HEK293 (cell line): Measurements from ENCODE around the gene PHF21A.

Experiments used
- CTCF ChIA-PET: fragments of 350-600 bp; formaldehyde crosslinking; extraction: SDS; loops from one replicate; lab custom pipeline; 2021; ENCODE audit warnings: antibody characterized with exemption; lab: Yijun Ruan, JAX
- POLR2A ChIA-PET: fragments of 300-600 bp; formaldehyde crosslinking; extraction: SDS; loops from one replicate; lab custom pipeline; 2020; ENCODE audit warnings: antibody characterized with exemption, inconsistent platforms; lab: Yijun Ruan, JAX
- H3K27ac ChIP-seq: fragments of 200-500 bp; sonication (Bioruptor generic); 2 replicates; pipeline ENCODE4 v1.5.1; 2014; ENCODE audit warnings: low read depth, low read length, control low read depth, inconsistent platforms; ENCODE audit errors: extremely low read depth
- H3K36me3 ChIP-seq, 2 experiments: fragments of 200-500 bp in 1 of 2; sonication (Bioruptor generic) in 1 of 2; 1 replicate in 1 of 2; 2 replicates in 1 of 2; pipeline ENCODE4 v1.5.1; 2014 to 2017; ENCODE audit warnings: inconsistent platforms in 2 of 2, low read length in 2 of 2; ENCODE audit not compliant: control insufficient read depth in 2 of 2, insufficient read depth in 1 of 2
- H3K4me1 ChIP-seq: fragments of 200-500 bp; sonication (Bioruptor generic); 2 replicates; pipeline ENCODE4 v1.5.1; 2014; ENCODE audit warnings: mild to moderate bottlenecking, low read length, inconsistent platforms; ENCODE audit not compliant: control insufficient read depth, insufficient read depth
- H3K4me3 ChIP-seq: 2 replicates; pipeline ENCODE4 v1.5.1; 2011; ENCODE audit warnings: low read depth, mild to moderate bottlenecking, control low read depth, low read length, moderate library complexity
- H3K9me3 ChIP-seq: fragments of 200-500 bp; sonication (Bioruptor generic); 2 replicates; pipeline ENCODE4 v1.5.1; 2014; ENCODE audit warnings: low read depth, low read length, inconsistent platforms; ENCODE audit not compliant: control insufficient read depth, insufficient read depth
- GFI1B ChIP-seq: fragments of 450-650 bp; formaldehyde crosslinking; IDR thresholded peaks from 2 replicates; pipeline ENCODE4 v1.5.1; 2016; ENCODE audit warnings: missing biosample characterization, missing genetic modification characterization
- INSM2 ChIP-seq: fragments of 450-650 bp; formaldehyde crosslinking; IDR thresholded peaks from 2 replicates; pipeline ENCODE4 v1.5.1; 2016; ENCODE audit warnings: missing biosample characterization, missing genetic modification characterization
- MEIS1 ChIP-seq: sonication (generic); formaldehyde crosslinking; IDR thresholded peaks from 2 replicates; pipeline ENCODE4 v1.8.1; 2022; ENCODE audit warnings: missing genetic modification reagents, mild to moderate bottlenecking, borderline replicate concordance
- OSR2 ChIP-seq: fragments of 450-650 bp; formaldehyde crosslinking; IDR thresholded peaks from 2 replicates; pipeline ENCODE4 v1.5.1; 2016; ENCODE audit warnings: missing biosample characterization, missing genetic modification characterization
- SP7 ChIP-seq: fragments of 450-650 bp; formaldehyde crosslinking; IDR thresholded peaks from 2 replicates; pipeline ENCODE4 v1.5.1; 2016; ENCODE audit warnings: missing biosample characterization, missing genetic modification characterization
- TRIM28 ChIP-seq: IDR thresholded peaks from 2 replicates; pipeline ENCODE4 v1.6.1; 2011; ENCODE audit warnings: low read length, control low read depth, borderline replicate concordance
- ZBTB1 ChIP-seq: fragments of 450-650 bp; formaldehyde crosslinking; IDR thresholded peaks from 2 replicates; pipeline ENCODE4 v1.5.1; 2016; ENCODE audit warnings: missing biosample characterization, missing genetic modification characterization
- ZBTB11 ChIP-seq: fragments of 450-650 bp; formaldehyde crosslinking; conservative IDR thresholded peaks from 2 replicates; pipeline ENCODE4 v1.5.1; 2016; ENCODE audit warnings: low read depth, missing biosample characterization, missing genetic modification characterization
- ZBTB44 ChIP-seq: fragments of 450-650 bp; IDR thresholded peaks from 2 replicates; pipeline ENCODE4 v1.5.1; 2018; ENCODE audit warnings: missing biosample characterization, mild to moderate bottlenecking, missing genetic modification characterization
- ZNF133 ChIP-seq: fragments of 450-650 bp; formaldehyde crosslinking; IDR thresholded peaks from 2 replicates; pipeline ENCODE4 v1.5.1; 2016; ENCODE audit warnings: missing biosample characterization, missing genetic modification characterization
- ZNF24 ChIP-seq: fragments of 450-650 bp; formaldehyde crosslinking; IDR thresholded peaks from 2 replicates; pipeline ENCODE4 v1.5.1; 2016; ENCODE audit warnings: missing biosample characterization, missing genetic modification characterization
- ZNF341 ChIP-seq: fragments of 450-650 bp; formaldehyde crosslinking; IDR thresholded peaks from 2 replicates; pipeline ENCODE4; 2016; ENCODE audit warnings: low read depth, missing biosample characterization, missing genetic modification characterization
- ZNF37A ChIP-seq: fragments of 450-650 bp; IDR thresholded peaks from 2 replicates; pipeline ENCODE4 v1.5.1; 2018; ENCODE audit warnings: missing biosample characterization, missing genetic modification characterization
- ZNF423 ChIP-seq: fragments of 450-650 bp; formaldehyde crosslinking; IDR thresholded peaks from 2 replicates; pipeline ENCODE4 v1.5.1; 2016; ENCODE audit warnings: missing biosample characterization, missing genetic modification characterization
- ZNF433 ChIP-seq: fragments of 450-650 bp; formaldehyde crosslinking; IDR thresholded peaks from 2 replicates; pipeline ENCODE4 v1.5.1; 2016; ENCODE audit warnings: missing biosample characterization, missing genetic modification characterization, low read depth
- ZNF510 ChIP-seq: fragments of 450-650 bp; formaldehyde crosslinking; IDR thresholded peaks from 2 replicates; pipeline ENCODE4 v1.5.1; 2018; ENCODE audit warnings: mild to moderate bottlenecking, missing genetic modification characterization, missing biosample characterization; ENCODE audit not compliant: insufficient replicate concordance
- ZNF513 ChIP-seq: fragments of 450-650 bp; IDR thresholded peaks from 2 replicates; pipeline ENCODE4 v1.5.1; 2018; ENCODE audit warnings: missing biosample characterization, missing genetic modification characterization
- ZNF549 ChIP-seq: fragments of 450-650 bp; IDR thresholded peaks from 2 replicates; pipeline ENCODE4 v1.5.1; 2018; ENCODE audit warnings: missing biosample characterization, missing genetic modification characterization, mild to moderate bottlenecking, inconsistent platforms, moderate library complexity
- ZNF580 ChIP-seq: fragments of 450-650 bp; formaldehyde crosslinking; IDR thresholded peaks from 2 replicates; pipeline ENCODE4 v1.5.1; 2016; ENCODE audit warnings: missing biosample characterization, missing genetic modification characterization
- ZNF585B ChIP-seq: fragments of 450-650 bp; formaldehyde crosslinking; IDR thresholded peaks from 2 replicates; pipeline ENCODE4 v1.5.1; 2016; ENCODE audit warnings: missing biosample characterization, missing genetic modification characterization
- ZNF600 ChIP-seq: fragments of 450-650 bp; formaldehyde crosslinking; IDR thresholded peaks from 2 replicates; pipeline ENCODE4 v1.5.1; 2016; ENCODE audit warnings: missing biosample characterization, missing genetic modification characterization
- ZNF626 ChIP-seq: fragments of 450-650 bp; sonication (Bioruptor Pico); formaldehyde crosslinking; IDR thresholded peaks from 2 replicates; pipeline ENCODE4 v1.5.1; 2018; ENCODE audit warnings: missing biosample characterization, missing genetic modification characterization, inconsistent platforms
- ZNF843 ChIP-seq: fragments of 450-650 bp; formaldehyde crosslinking; IDR thresholded peaks from 2 replicates; pipeline ENCODE4 v1.5.1; 2016; ENCODE audit warnings: missing biosample characterization, missing genetic modification characterization
- ZSCAN23 ChIP-seq: fragments of 450-650 bp; formaldehyde crosslinking; IDR thresholded peaks from 2 replicates; pipeline ENCODE4 v1.5.1; 2016; ENCODE audit warnings: missing biosample characterization, missing genetic modification characterization
- ZSCAN5A ChIP-seq: fragments of 450-650 bp; formaldehyde crosslinking; IDR thresholded peaks from 2 replicates; pipeline ENCODE4 v1.5.1; 2016; ENCODE audit warnings: missing biosample characterization, missing genetic modification characterization

PHF21A gene

GRCh38 chr11:45897556-45897955, 223.7 kb downstream of the PHF21A start:
- CTCF ChIA-PET, result interaction anchor here (0.6 to 2.3 kb wide), 4 partner anchors 21 to 220 kb away, joined by 3 to 19 read pairs (median 6); no protein-coding TSS in a partner anchor
- peaks cover 4% of the 10 kb centered on the region; the same call in 1 of the 2 replicates for H3K4me1 ChIP-seq
- no peak for TF ChIP-seq ZNF510
- TF ChIP-seq ZNF433 (tag by site-specific recombination), result no peak
- no peak for TF ChIP-seq INSM2 (tag by site-specific recombination)
- TF ChIP-seq ZBTB1 (tag by site-specific recombination), result no peak
- TF ChIP-seq ZNF843 (tag by site-specific recombination), result no peak
- TF ChIP-seq MEIS1, result no peak
- no peak for TF ChIP-seq OSR2 (tag by site-specific recombination)
- no peak for TF ChIP-seq TRIM28

GRCh38 chr11:45896422-45896984, 224.8 kb downstream of the PHF21A start:
- Histone ChIP-seq H3K27ac (no peak overlapping the region), H3K4me1 (peaks cover 4% of the 10 kb centered on the region; the same call in 1 of the 2 replicates), H3K4me3 (no peak overlapping the region), H3K36me3 (no peaks in the 10 kb centered on the region), H3K9me3 (no peaks in the 10 kb centered on the region)
- CTCF ChIA-PET, result interaction anchor here (0.6 to 1.5 kb wide), 3 partner anchors 22 to 220 kb away, joined by 3 to 9 read pairs (median 3); no protein-coding TSS in a partner anchor
- POLR2A ChIA-PET, result interaction anchor here (0.9 kb wide), 1 partner anchor 21 kb away, joined by 3 read pairs; the partner anchor contains the start of gene PEX16
- TF ChIP-seq ZNF133 (tag by site-specific recombination) (no peak), ZNF423 (tag by site-specific recombination) (no peak), GFI1B (no peak), SP7 (tag by site-specific recombination) (peak; percentile 15; the same call in 1 of the 2 replicates), ZBTB11 (no peak), ZNF626 (tag by site-specific recombination) (no peak), ZBTB44 (tag by site-specific recombination) (peak; percentile 49; the same call in 1 of the 2 replicates), ZNF600 (tag by site-specific recombination) (peak; percentile 30; the same call in 1 of the 2 replicates), ZSCAN5A (tag by site-specific recombination) (no peak), ZSCAN23 (tag by site-specific recombination) (no peak), ZNF24 (no peak), ZNF341 (tag by site-specific recombination) (peak; percentile 92), ZNF580 (no peak), ZNF549 (tag by site-specific recombination) (no peak), ZNF37A (tag by site-specific recombination) (no peak), ZNF513 (tag by site-specific recombination) (no peak), ZNF585B (tag by site-specific recombination) (no peak), ZNF510 (no peak)

More at GRCh38 chr11:45897556-45897955, 223.7 kb downstream of the PHF21A start:
- Histone ChIP-seq H3K9me3 (no peaks in the 10 kb centered on the region), H3K36me3 (peaks cover 0 to 5% of the 10 kb centered on the region in 2 experiments; a peak in 1 of 3 replicates), H3K27ac (no peak overlapping the region), H3K4me3 (no peak overlapping the region)
- POLR2A ChIA-PET, result interaction anchor here (0.6 to 0.7 kb wide), 2 partner anchors 9 to 21 kb away, joined by 3 to 4 read pairs; no protein-coding TSS in a partner anchor
